Stimulated activated CD4-positive, alpha-beta T cell treated with anti-CD3 and anti-CD28 coated beads, TNF-alpha, amount 100 ng/mL, for 4 hours (primary cell): ENCODE data around the gene MYO18B.

Experiments used
- DNase-seq, 3 experiments: peaks; one replicate each; pipeline ENCODE4 v3.0.0-alpha.2; 2020; ENCODE audit warnings: low read depth in 3 of 3

The MYO18B gene

GRCh38 chr22:25941365-25941960 lies 199.5 kb downstream of the MYO18B start:
- no peak for DNase-seq

GRCh38 chr22:25942115-25942855 lies 200.3 kb downstream of the MYO18B start:
- DNase-seq: no peak

GRCh38 chr22:25942856-25943411 lies 200.9 kb downstream of the MYO18B start:
- no peak for DNase-seq

GRCh38 chr22:25950111-25950510 lies 208.1 kb downstream of the MYO18B start:
- DNase-seq: no peak

GRCh38 chr22:25953276-25953675 lies 211.3 kb downstream of the MYO18B start:
- DNase-seq: no peak

GRCh38 chr22:25953919-25954318 lies 211.9 kb downstream of the MYO18B start:
- no peak for DNase-seq

- DNase-seq: no peak
Measured at GRCh38 chr22:25955323-25955722, 213.3 kb downstream of the MYO18B start.

DNA sequence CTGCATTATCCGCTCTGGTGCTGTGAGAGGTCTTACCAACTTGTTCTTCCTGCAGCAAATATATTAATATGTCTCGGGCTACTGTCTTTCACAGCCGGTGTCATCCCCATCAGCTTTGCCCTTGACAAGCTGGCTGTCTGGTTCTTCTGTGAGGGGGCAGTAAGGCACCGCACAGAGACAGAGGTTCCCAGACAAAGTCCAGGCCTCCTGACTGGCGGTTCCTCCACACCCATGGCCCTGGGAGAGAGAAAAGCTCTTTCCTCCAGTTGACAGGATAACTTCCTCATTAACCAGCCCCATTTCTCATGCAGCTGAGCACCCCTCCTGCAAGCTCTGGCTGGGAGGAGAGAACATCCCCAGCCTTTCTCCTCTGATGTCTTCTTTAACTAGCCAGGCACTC lies 214.8 kb downstream of the MYO18B start:
- no peak for DNase-seq

GRCh38 chr22:25959818-25960774 lies 218.1 kb downstream of the MYO18B start:
- no peak for DNase-seq

- DNase-seq: no peak
Measured at GRCh38 chr22:25961699-25962098, 219.7 kb downstream of the MYO18B start.

DNA sequence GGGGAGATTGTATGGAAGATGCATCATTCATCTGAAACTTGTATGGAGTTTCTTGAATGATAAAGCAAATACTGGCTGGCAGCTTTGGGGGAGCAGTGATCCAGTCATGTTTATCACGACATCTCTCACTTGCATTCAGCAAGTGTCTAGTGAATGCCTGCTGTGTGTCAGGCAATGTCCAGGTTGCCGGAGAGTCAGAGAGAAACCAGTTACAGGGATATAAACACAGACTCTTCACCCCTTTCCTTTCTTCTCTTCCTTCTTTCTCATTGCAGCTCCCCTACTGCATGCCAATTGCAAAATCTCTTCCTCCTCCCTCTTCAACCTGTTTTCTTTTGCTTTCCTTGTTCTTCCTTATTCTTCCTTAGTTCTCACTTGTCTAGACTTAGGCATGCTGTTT lies 220.7 kb downstream of the MYO18B start:
- DNase-seq: no peak

- no peak for DNase-seq
Measured at GRCh38 chr22:25964961-25965730, 223.2 kb downstream of the MYO18B start.

DNA sequence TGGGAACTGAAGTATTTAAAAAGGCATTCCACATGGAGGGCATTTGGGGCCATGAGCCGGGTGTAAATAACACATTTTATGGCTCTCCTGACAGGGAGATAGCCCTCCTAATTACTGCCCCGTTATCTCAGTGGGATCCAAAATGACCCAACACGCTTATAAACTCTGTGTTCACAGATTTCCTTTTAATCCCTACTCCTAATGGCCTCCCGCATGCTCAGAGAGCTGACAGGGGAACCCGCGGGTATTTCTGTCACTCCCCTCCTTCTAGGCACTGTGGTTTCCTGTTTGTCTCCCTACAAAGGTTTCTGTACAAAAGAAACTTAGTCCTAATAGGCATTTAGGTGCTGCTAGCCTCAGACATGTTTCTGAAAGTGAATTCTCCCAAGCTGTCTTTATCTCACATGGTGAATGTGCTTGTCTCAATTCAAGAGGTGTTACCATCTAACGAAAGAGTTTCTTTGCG lies 224.5 kb downstream of the MYO18B start:
- no peak for DNase-seq

GRCh38 chr22:25969286-25969685 lies 227.3 kb downstream of the MYO18B start:
- no peak for DNase-seq

- DNase-seq: no peak
Measured at GRCh38 chr22:25969901-25970300, 227.9 kb downstream of the MYO18B start.

DNA sequence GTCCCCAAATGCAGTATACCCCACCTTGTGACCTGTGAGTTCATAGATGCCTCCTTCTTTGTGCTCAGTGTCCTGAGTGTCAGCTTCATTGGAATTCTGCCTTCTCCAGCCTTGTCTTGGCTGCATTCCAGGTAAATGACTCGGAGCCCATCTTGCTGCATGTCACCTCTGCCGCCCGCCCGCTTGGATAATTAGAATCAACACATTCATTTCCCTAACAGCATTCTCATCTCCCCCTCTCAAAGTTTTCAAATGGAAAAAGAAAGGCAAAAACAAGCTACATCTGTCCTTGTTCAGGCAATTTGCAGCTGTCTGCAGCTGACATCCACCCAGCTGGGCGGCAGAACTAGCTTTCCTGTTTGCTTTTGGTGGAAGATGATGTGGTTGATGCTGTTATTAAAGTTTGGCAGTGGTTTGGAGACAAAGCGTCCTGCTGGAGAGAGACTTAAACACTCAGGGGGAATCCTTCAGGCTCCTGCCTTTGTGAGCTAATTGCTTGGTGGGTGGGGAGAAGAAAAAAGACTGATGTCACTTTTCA lies 228.5 kb downstream of the MYO18B start:
- DNase-seq: no peak

GRCh38 chr22:25970999-25971811 lies 229.2 kb downstream of the MYO18B start:
- DNase-seq: no peak

DNA sequence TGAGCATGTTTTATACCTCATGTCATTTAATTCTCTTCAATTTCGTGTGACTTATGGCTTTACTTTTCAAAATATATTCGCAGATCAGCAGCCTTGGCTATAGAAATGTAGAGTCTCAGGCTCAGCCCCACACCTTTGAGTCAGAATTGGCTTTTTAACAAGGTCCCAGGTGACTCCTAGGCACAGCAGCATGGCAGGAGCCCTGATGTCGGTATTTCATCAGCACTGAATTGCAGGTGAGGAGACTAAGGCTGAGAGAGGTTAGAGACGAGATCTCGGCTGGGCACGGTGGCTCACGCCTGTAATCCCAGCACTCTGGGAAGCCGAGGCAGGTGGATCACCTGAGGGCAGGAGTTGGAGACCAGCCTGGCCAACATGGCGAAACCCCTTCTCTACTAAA lies 230.4 kb downstream of the MYO18B start:
- DNase-seq: no peak

DNA sequence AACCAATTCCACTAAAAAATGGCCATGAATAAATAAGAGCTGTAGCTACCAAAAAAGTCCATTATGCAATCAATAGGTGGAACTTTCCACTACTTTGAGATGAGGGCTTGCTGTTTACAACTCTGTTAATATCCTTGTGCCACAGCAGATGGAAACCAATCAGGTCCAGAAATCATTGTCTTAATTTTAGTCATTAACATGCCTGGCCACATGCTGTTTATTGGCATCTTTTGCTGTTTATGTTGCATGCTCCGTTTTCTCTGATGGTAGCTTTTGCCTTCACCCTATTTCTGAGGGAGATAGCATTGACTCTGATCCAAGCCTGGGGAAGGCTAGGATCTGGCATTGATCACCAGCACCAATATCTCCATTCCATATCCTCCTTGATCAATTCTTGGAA lies 234.4 kb downstream of the MYO18B start:
- no peak for DNase-seq

GRCh38 chr22:25979968-25980367 lies 238.0 kb downstream of the MYO18B start:
- DNase-seq: no peak
